NCI-H345 treated with DMSO at 0.1 percent for 48 hours (cell line): Measurements from ENCODE around the gene HLA-E.
A peak's percentile ranks its signal among the peaks of the same experiment; 100 is the strongest.
"Not testable (repeated sequence)": the region's sequence is repeated elsewhere in the genome, so short reads cannot be mapped to it uniquely, and the experiment has no call there.

Experiments used
- DNase-seq: peaks from one replicate; lab custom pipeline; 2025; ENCODE audit not compliant: unreplicated experiment; lab: John Stamatoyannopoulos, UW

Gene HLA-E

DNA sequence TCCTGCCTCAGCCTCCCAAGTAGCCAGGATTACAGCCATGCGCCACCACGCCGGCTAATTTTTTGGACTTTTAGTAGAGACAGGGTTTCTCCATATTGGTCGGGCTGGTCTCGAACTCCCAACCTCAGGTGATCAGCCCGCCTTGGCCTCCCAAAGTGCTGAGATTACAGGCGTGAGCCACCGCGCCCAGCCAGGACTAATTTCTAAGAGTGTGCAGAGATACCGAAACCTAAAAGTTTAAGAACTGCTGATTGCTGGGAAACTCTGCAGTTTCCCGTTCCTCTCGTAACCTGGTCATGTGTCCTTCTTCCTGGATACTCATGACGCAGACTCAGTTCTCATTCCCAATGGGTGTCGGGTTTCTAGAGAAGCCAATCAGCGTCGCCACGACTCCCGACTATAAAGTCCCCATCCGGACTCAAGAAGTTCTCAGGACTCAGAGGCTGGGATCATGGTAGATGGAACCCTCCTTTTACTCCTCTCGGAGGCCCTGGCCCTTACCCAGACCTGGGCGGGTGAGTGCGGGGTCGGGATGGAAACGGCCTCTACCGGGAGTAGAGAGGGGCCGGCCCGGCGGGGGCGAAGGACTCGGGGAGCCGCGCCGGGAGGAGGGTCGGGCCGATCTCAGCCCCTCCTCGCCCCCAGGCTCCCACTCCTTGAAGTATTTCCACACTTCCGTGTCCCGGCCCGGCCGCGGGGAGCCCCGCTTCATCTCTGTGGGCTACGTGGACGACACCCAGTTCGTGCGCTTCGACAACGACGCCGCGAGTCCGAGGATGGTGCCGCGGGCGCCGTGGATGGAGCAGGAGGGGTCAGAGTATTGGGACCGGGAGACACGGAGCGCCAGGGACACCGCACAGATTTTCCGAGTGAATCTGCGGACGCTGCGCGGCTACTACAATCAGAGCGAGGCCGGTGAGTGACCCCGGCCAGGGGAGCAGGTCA is at the start of gene HLA-E:
TSS of gene HLA-E (plus strand) at position 429 of the 945 bp plus-strand sequence. CDS start at position 452, 23 bp downstream.
- peak; percentile 25 for DNase-seq

DNA sequence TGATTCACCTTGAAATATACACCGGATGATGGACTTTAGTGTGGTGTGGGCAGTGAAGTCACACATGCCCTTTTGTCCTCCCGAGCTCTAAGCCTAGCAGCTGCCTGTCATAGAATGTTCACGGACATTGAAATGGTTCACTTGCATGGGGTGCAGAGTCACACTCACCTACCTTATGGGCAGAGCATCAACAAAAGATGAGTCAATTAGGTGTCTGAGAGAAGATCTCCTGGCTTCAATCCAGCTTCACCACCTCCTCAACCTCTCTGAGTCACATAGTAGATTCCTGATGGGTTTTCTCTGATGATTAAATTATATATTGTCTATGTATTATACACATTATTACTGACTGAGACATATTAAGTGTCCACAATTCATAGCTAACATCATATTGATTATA is 48.1 kb upstream of the HLA-E start:
- no peak for DNase-seq

DNA sequence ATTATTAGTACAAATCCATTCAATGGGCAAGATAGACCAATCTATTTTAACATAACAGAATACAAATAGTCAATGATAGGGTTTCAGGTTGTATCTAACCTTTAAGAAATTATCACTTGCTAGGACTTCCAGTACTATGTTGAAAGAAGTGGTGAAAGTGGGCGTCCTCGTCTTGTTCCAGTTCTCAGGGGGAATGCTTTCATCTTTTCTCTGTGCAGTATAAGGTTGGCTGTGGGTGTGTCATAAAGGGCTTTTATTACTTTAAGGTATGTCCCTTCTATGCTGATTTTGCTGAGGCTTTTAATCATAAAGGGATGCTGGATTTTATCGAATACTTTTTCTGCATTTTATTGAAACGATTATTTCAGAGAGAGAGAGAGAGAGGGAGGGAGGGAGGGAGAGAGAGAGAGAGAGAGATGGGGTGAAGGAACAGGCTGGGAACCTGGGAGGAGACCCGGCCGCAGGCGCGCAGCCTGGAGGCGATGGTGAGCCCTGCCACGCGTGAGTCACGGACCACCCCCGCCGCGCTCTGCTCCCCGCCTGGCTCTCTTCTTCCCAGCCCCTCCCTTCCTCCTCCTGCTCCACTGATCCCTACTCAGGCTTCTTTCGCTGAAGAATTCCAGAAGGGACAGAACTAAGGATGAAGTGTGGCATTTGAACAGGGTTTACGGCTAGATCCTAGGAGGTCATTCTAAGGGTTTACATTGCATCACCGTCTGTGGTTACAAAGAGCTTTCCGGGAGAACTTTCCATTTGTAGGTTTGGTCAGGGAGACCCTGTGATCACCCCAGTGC is 45.5 kb upstream of the HLA-E start:
- DNase-seq = no peak

DNA sequence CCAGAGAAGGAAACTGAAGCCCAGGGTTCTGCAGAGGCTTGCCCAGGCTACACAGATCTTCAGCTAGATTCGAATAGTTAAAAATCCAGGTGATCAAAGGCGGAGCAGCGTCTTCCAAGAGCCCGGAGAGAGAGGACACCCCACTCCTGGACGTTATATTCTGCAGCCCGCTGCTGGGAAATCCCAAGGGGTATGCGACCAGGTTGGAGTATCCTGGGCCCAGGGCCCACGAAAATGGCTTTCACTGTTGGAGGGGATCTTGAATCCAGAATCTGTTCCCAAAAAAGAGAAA is 44.9 kb upstream of the HLA-E start:
- no peak for DNase-seq

DNA sequence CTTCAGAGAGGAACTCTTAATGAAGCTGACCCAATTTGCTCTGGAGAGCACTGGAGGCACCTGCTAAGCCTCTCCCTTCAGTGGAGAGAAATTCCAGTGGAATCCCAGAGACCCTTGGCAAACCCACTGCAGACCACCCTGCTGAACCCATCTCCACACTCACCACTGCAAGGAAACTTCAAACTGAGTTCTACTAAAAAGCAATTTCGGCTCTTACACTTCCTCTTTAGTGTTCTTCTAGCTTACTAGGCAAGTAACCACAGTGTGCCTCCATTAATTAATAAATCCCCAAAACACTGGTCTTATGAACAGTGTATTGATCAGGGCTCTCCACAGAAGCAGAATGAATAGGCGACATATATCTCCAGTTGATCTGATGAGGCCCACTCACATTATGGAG is 43.0 kb upstream of the HLA-E start:
- DNase-seq = no peak

GRCh38 chr6:30447237-30447636 is 42.1 kb upstream of the HLA-E start:
- no peak for DNase-seq

DNA sequence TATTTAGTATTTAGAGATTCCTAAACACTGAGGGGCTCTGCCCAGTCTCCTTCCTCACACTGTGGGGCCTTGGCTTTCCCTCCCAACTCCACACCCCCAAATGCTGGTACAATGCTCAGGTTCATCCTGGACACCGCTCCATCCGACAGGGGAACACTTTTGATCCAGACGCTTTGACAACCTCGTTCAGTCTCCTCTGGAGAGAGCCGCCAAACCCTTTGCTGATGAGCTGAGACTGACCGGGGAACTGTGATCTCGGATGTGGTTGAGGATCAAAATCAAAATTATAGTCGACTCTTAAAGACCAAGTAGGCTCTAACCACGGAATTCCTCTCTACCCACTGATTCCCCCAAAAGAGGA is 38.8 kb upstream of the HLA-E start:
- no peak for DNase-seq

DNA sequence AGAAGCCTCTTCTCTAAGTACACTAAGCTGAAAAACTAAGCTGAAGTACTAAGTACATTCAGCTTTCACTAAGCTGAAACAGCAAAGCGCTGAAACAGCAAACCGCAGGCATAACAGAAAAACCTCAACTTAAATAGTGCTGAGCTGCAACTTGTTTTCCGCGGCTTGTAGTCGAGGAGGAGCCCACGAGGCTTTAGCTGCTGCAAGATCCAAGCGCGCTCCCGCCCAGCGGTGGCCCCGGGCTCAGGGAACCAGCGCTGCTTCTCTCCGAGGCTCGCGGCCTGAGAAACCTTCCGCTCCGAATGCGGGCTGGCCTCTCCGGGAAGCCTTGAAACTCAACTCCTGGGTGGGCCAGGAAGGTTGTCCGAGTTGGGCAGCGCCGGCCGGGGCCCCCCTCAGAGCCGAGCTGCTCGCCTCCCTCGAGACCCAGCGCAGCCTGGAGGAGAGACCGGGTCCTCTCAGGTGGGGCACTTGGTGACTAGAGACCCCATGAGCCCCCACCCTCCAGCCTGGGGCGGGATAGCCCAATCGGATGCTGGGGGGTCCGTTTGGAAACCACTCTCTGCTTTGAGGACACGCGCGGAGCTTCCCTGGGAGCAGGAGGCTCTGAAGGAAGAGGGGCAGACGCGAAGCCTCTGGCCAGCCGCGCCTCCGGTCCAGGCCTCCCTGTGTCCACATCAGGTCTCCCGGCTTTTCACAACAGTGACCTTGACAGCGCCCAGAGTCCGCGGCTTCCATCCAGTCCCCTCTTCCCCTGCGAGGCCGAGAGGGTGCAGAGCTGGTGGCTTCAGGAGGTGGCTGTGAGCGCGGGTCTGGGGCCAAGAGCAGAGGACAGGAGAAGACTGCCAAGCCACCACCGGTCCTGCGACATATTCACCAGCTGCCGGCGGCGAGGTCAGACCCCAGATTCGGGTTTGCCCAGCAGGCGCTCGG is 38.1 kb upstream of the HLA-E start:
- DNase-seq = no peak

DNA sequence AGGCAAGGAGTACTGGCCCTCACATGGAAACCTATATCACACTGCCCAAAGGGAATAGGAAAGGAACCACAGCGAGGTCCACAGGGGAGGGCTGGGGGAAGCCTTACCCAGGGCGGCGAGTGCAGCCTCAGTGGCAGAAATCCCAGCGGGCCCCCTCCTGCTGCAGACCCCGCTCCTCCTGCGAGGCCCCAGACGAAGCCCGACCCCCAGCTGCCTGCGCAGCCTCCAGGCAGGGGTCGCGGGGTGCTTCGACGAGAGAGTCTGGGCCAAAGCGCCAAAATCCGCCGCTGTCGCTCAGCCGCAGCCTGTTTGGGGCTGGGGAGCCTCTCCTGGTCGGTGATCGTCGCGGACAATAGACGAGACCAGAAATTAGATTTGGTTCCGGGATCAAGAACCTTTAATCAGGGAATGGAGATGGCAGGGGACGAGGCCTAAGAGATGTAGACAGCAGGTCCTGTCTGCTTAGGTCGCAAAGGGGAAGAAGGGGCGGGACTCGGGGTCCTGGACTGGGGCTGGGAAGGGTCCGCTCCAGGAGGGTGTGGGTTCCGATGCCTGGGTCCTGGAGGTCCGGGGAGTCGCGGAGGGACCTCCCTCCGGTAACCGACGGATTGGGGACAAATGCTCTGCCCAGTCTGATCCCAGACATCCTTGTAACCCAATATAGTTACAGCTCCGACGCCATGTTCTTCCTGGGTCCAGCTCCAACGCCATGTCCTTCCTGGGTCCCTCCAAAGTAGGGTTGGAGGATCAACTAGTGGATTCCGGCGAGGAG is 36.4 kb upstream of the HLA-E start:
- no peak for DNase-seq

- DNase-seq = no peak
Observed at GRCh38 chr6:30453508-30454116, 35.7 kb upstream of the HLA-E start.

DNA sequence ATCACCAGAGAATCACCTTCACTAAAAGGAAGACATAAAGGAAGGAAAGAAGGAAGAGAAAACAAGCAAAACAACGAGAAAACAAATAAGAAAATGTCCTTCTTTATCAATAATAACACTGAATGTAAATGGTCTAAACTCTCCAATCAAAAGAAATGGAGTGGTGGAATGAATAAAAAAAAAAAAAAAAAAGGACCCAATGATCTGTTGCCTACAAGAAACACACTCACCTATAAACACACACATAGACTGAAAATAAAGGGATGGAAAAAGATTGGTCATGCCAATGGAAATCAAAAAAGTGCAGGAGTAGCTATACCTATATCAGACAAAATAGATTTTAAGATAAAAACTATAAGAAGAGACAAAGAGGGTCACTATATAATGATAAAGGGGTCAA is 30.2 kb upstream of the HLA-E start:
- no peak for DNase-seq

- DNase-seq = no peak
Observed at GRCh38 chr6:30461055-30461454, 28.3 kb upstream of the HLA-E start.

DNA sequence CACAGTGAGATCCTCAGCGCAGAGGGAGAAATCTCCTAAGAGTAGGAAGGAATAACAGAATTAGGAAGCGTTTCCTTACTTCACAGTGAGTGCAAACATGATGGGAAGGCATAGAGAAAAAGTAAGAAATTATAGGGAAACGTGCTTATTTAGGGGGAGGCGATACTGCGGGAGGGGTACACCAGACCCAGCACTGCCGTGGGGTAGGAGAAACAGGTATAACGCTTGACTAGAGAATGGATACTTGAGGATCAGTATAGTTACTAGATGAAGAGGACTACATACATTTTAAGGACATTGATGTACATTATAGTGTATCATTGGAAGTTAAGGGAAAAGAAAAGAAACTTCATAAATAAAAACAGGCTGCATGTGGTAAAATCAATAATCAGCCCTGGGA is 26.8 kb upstream of the HLA-E start:
- no peak for DNase-seq

DNA sequence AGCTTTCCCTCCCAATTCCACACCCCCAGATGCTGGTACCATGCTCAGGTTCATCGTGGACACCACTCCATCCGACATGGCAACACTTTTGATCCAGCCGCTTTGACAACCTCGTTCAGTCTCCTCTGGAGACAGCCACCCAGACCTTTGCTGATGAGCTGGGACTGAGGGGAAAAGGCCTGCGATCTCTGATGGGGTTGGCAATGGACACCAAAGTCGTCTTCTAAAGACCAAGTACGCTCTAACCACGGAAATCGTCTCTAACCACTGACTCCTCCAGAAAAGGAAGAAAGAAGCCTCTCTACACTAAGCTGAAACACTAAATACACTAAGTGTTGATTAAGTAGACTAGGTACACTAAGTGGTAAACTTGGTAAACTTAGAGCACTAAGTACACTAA is 26.1 kb upstream of the HLA-E start:
- DNase-seq = no peak

GRCh38 chr6:30463651-30464618 is 25.4 kb upstream of the HLA-E start:
- DNase-seq = no peak

- no peak for DNase-seq
Observed at GRCh38 chr6:30465595-30466306, 23.6 kb upstream of the HLA-E start.

GRCh38 chr6:30470968-30471367 is 18.3 kb upstream of the HLA-E start:
- no peak for DNase-seq

DNA sequence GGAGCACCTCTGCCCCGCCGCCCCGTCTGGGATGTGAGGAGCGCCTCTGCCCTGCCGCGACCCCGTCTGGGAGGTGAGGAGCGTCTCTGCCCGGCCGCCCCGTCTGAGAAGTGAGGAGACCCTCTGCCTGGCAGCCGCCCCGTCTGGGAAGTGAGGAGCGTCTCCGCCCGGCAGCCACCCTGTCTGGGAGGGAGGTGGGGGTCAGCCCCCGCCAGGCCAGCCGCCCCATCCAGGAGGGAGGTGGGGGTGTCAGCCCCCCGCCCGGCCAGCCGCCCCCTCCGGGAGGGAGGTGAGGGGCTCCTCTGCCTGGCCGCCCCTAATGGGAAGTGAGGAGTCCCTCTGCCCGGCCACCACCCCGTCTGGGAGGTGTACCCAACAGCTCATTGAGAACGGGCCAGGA is 14.2 kb upstream of the HLA-E start:
- DNase-seq = not testable (repeated sequence)
